GM23338 (cell line): ENCODE results near the gene H2AZ1. TPM values are rescaled to one million over a fixed set of nuclear protein-coding genes. Genes with fewer than 3 reads are reported as not detected.

ENCODE experiments used
- ATAC-seq: fragments of 200-7000 bp; cut with Tn5 transposase; 3 replicates; pipeline ENCODE4 v1.9.1; 2020
- DNase-seq: peaks from one replicate; pipeline ENCODE4 v3.0.0-alpha.2; 2015; ENCODE audit warnings: low spot score
- H2AFZ ChIP-seq: fragments of 200-600 bp; sonication (generic); 2 replicates; pipeline ENCODE4 v1.8.0; 2016; ENCODE audit warnings: antibody characterized with exemption, mild to moderate bottlenecking, moderate library complexity
- H3F3A ChIP-seq: fragments of 200-600 bp; sonication (generic); replicated peaks from 2 replicates; pipeline ENCODE4 v1.8.0; 2017; ENCODE audit warnings: antibody characterized with exemption, mixed run types, low read depth
- H3K27ac ChIP-seq: fragments of 200-600 bp; sonication (generic); 2 replicates; pipeline ENCODE4 v1.6.1; 2016; ENCODE audit warnings: low read depth
- H3K27me3 ChIP-seq: fragments of 200-600 bp; sonication (generic); 2 replicates; pipeline ENCODE4 v1.8.0; 2016; ENCODE audit warnings: mild to moderate bottlenecking, mixed run types, moderate library complexity; ENCODE audit not compliant: insufficient read depth
- H3K36me3 ChIP-seq: fragments of 200-600 bp; sonication (generic); 2 replicates; pipeline ENCODE4 v1.8.0; 2016; ENCODE audit warnings: mild to moderate bottlenecking; ENCODE audit not compliant: insufficient read depth
- H3K4me1 ChIP-seq: fragments of 200-600 bp; sonication (generic); 2 replicates; pipeline ENCODE4 v1.8.0; 2016; ENCODE audit warnings: mild to moderate bottlenecking, moderate library complexity; ENCODE audit not compliant: insufficient read depth
- H3K4me2 ChIP-seq: fragments of 200-600 bp; sonication (generic); 2 replicates; pipeline ENCODE4 v1.7.1; 2017; ENCODE audit warnings: mixed run types
- H3K4me3 ChIP-seq: fragments of 200-600 bp; sonication (generic); 2 replicates; pipeline ENCODE4 v1.6.1; 2016; ENCODE audit warnings: mixed run types
- H3K79me2 ChIP-seq: fragments of 200-600 bp; sonication (generic); replicated peaks from 2 replicates; pipeline ENCODE4 v1.8.0; 2017; ENCODE audit warnings: mild to moderate bottlenecking; ENCODE audit not compliant: insufficient read depth
- H3K9me2 ChIP-seq: fragments of 200-600 bp; sonication (generic); 2 replicates; pipeline ENCODE4 v1.8.0; 2017; ENCODE audit not compliant: insufficient read depth
- H4K20me1 ChIP-seq: fragments of 200-600 bp; sonication (generic); replicated peaks from 2 replicates; pipeline ENCODE4 v1.8.0; 2017; ENCODE audit warnings: mild to moderate bottlenecking; ENCODE audit not compliant: insufficient read depth
- H3K27ac Mint-ChIP-seq: 2 replicates; pipeline ENCODE4 v1.8.0; 2020; ENCODE audit warnings: inconsistent platforms, mild to moderate bottlenecking, moderate library complexity, mixed read lengths
- H3K27me3 Mint-ChIP-seq: 3 replicates; pipeline ENCODE4 v1.8.0; 2022; ENCODE audit warnings: low read depth, mild to moderate bottlenecking, moderate library complexity, mixed read lengths, inconsistent platforms; ENCODE audit not compliant: insufficient read depth, poor library complexity
- H3K36me3 Mint-ChIP-seq: 3 replicates; pipeline ENCODE4 v1.8.0; 2021; ENCODE audit warnings: low read depth, mild to moderate bottlenecking, inconsistent platforms, moderate library complexity, mixed read lengths
- H3K4me1 Mint-ChIP-seq: 3 replicates; pipeline ENCODE4 v1.8.0; 2020; ENCODE audit warnings: mild to moderate bottlenecking, inconsistent platforms, mixed read lengths
- H3K4me3 Mint-ChIP-seq: 3 replicates; pipeline ENCODE4 v1.8.0; 2021; ENCODE audit warnings: moderate library complexity, mild to moderate bottlenecking, inconsistent platforms, mixed read lengths
- H3K9me3 Mint-ChIP-seq: 3 replicates; pipeline ENCODE4 v1.8.0; 2020; ENCODE audit warnings: moderate library complexity, mild to moderate bottlenecking, inconsistent platforms, mixed read lengths
- CREB1 ChIP-seq: fragments of 250-450 bp; sonication (Bioruptor Pico); IDR thresholded peaks from 2 replicates; pipeline ENCODE4 v1.5.0; 2020; ENCODE audit warnings: low read depth, mild to moderate bottlenecking, moderate library complexity
- CTCF ChIP-seq, 2 experiments: fragments of 200-600 bp in 1 of 2; sonication (generic) in 1 of 2; conservative IDR thresholded peaks; 2 replicates each; pipeline versions ENCODE4 v1.5.1 to v1.6.1; 2016 to 2017; ENCODE audit warnings: antibody characterized with exemption in 2 of 2, low read depth in 2 of 2, mild to moderate bottlenecking in 2 of 2, moderate library complexity in 1 of 2
- ETS1 ChIP-seq: IDR thresholded peaks from 2 replicates; pipeline ENCODE4 v1.6.1; 2016; ENCODE audit warnings: antibody characterized with exemption
- EZH2 ChIP-seq: fragments of 200-600 bp; sonication (generic); IDR thresholded peaks from one replicate; pipeline ENCODE4 v1.8.0; 2017; ENCODE audit warnings: antibody characterized with exemption, mild to moderate bottlenecking, low read depth; ENCODE audit not compliant: unreplicated experiment
- EZH2phosphoT487 ChIP-seq: fragments of 200-600 bp; sonication (generic); IDR thresholded peaks from one replicate; pipeline ENCODE4 v1.8.1; 2018; ENCODE audit warnings: antibody characterized with exemption; ENCODE audit not compliant: unreplicated experiment
- JUNB ChIP-seq: IDR thresholded peaks from one replicate; pipeline ENCODE4 v1.6.1; 2016; ENCODE audit warnings: antibody characterized with exemption; ENCODE audit not compliant: unreplicated experiment
- NANOG ChIP-seq: IDR thresholded peaks from 2 replicates; pipeline ENCODE4 v1.6.1; 2016; ENCODE audit warnings: antibody characterized with exemption, borderline replicate concordance
- POLR2AphosphoS5 ChIP-seq: IDR thresholded peaks from 2 replicates; pipeline ENCODE4 v1.6.1; 2016; ENCODE audit warnings: antibody characterized with exemption, low read depth
- REST ChIP-seq: IDR thresholded peaks from one replicate; pipeline ENCODE4 v1.6.1; 2018; ENCODE audit warnings: antibody characterized with exemption; ENCODE audit not compliant: unreplicated experiment
- STAT1 ChIP-seq: IDR thresholded peaks from one replicate; pipeline ENCODE4 v1.6.1; 2016; ENCODE audit warnings: antibody characterized with exemption; ENCODE audit not compliant: unreplicated experiment
- ZNF114 ChIP-seq: fragments of 250-450 bp; sonication (Bioruptor Pico); IDR thresholded peaks from 2 replicates; pipeline ENCODE4 v1.5.0; 2020; ENCODE audit warnings: mild to moderate bottlenecking, moderate library complexity
- ZNF331 ChIP-seq: fragments of 250-450 bp; sonication (Bioruptor Pico); IDR thresholded peaks from 2 replicates; pipeline ENCODE4 v1.5.0; 2020; ENCODE audit warnings: low read depth, mild to moderate bottlenecking, moderate library complexity
- ZNF462 ChIP-seq: fragments of 250-450 bp; sonication (Bioruptor Pico); IDR thresholded peaks from 2 replicates; pipeline ENCODE4 v1.5.0; 2020; ENCODE audit warnings: mild to moderate bottlenecking, moderate library complexity
- polyA plus RNA-seq: library from polyadenylated mRNA; unstranded; fragments of >200 nt; fragmentation: Nextera tagmentation; extraction: Ambion mirVana; gene quantifications from 2 replicates; pipeline ENCODE4 v1.2.1, GENCODE V29; 2016
- total RNA-seq: library from RNA; depleted of rRNA; stranded (reverse); fragments of >200 nt; shearing (Covaris generic); gene quantifications from 2 replicates; pipeline ENCODE4 v1.2.3, GENCODE V29; 2014

H2AZ1 gene
- total and polyA plus RNA-seq, 2 experiments from 2014 or later, result 585 to 1,933 TPM

- Mint-ChIP-seq H3K27ac (no peak overlapping the region), H3K9me3 (no peaks in the 10 kb centered on the region), H3K36me3 (peaks cover 32% of the 10 kb centered on the region), H3K27me3 (no peaks in the 10 kb centered on the region), H3K4me1 (no peaks in the 10 kb centered on the region), H3K4me3 (no peak overlapping the region)
- no peak overlapping the region for H3K4me2 ChIP-seq
- H3K4me3 ChIP-seq, result no peak overlapping the region
- no peak overlapping the region for H3K27ac ChIP-seq
- H3K36me3 ChIP-seq, result peaks cover 12% of the 10 kb centered on the region; the same call in 1 of the 2 replicates
- H2AFZ ChIP-seq, result no peak overlapping the region
- H3K27me3 ChIP-seq, result no peaks in the 10 kb centered on the region
- H3K9me2 ChIP-seq, result no peaks in the 10 kb centered on the region
- no peak for ATAC-seq
- no peak for DNase-seq
- H3K79me2 ChIP-seq, result no peaks in the 10 kb centered on the region
- no peaks in the 10 kb centered on the region; the same call in 1 of the 2 replicates for H4K20me1 ChIP-seq
- TF ChIP-seq CTCF (conservative IDR thresholded peaks at IDR 0.05; ENCODE audit: low read depth in 2 of 2) (no peak), CREB1 (CRISPR knock-in tag) (no peak), STAT1 (no peak), JUNB (no peak), EZH2 (no peak), ETS1 (no peak), ZNF331 (CRISPR knock-in tag) (no peak), ZNF462 (CRISPR knock-in tag) (no peak), REST (no peak), NANOG (no peak), ZNF114 (CRISPR knock-in tag) (no peak), EZH2phosphoT487 (no peak), POLR2AphosphoS5 (no peak)
- H3F3A ChIP-seq, result no peaks in the 10 kb centered on the region
- H3K4me1 ChIP-seq, result no peaks in the 10 kb centered on the region
Measured at GRCh38 chr4:99917575-99917974, 32.5 kb downstream of the H2AZ1 start.
